Neural cell (in vitro differentiated cells): ENCODE measurements around the gene AMY2B. TPM values are rescaled to one million over a fixed set of nuclear protein-coding genes. Genes with fewer than 3 reads are reported as not detected.
"Not testable (repeated sequence)": the region's sequence is repeated elsewhere in the genome, so short reads cannot be mapped to it uniquely, and the experiment has no call there.

Source experiments
- H2AFZ ChIP-seq: fragments of 200-600, 300-800 bp; sonication (generic), shearing (Covaris generic); 2 replicates; pipeline ENCODE4 v1.6.0; 2014; ENCODE audit warnings: low read depth, mild to moderate bottlenecking, antibody characterized with exemption, low read length, moderate library complexity
- H3F3A ChIP-seq: fragments of 200-600 bp; shearing (Covaris generic); 2 replicates; pipeline ENCODE4 v1.6.1; 2016; ENCODE audit warnings: mild to moderate bottlenecking, moderate library complexity, mixed read lengths, antibody characterized with exemption, low read length; ENCODE audit not compliant: insufficient read depth, poor library complexity, severe bottlenecking
- H3K27ac ChIP-seq: fragments of 200-600, 300-800 bp; sonication (generic), shearing (Covaris generic); 2 replicates; pipeline ENCODE4 v1.5.1; 2014; ENCODE audit warnings: mild to moderate bottlenecking, low read length, moderate library complexity
- H3K27me3 ChIP-seq: fragments of 300-800, 200-600 bp; sonication (generic), shearing (Covaris generic); 2 replicates; pipeline ENCODE4 v1.6.0; 2014; ENCODE audit warnings: mild to moderate bottlenecking, low read depth, low read length, moderate library complexity; ENCODE audit not compliant: insufficient read depth
- H3K36me3 ChIP-seq: fragments of 300-800, 200-600 bp; sonication (generic), shearing (Covaris generic); 2 replicates; pipeline ENCODE4 v1.5.1; 2014; ENCODE audit warnings: mild to moderate bottlenecking, antibody characterized with exemption, low read length, moderate library complexity; ENCODE audit not compliant: insufficient read depth
- H3K4me2 ChIP-seq: fragments of 300-800, 200-600 bp; sonication (generic), shearing (Covaris generic); 2 replicates; pipeline ENCODE4 v1.6.0; 2014; ENCODE audit warnings: mild to moderate bottlenecking, low read length
- H3K4me3 ChIP-seq: fragments of 300-800, 200-600 bp; sonication (generic), shearing (Covaris generic); 2 replicates; pipeline ENCODE4 v1.5.1; 2014; ENCODE audit warnings: mild to moderate bottlenecking, low read length, moderate library complexity
- H3K79me2 ChIP-seq: fragments of 200-600 bp; shearing (Covaris generic); replicated peaks from 2 replicates; pipeline ENCODE4 v1.6.0; 2014; ENCODE audit warnings: mild to moderate bottlenecking, low read length, moderate library complexity; ENCODE audit not compliant: insufficient read depth
- H3K9ac ChIP-seq: fragments of 300-800, 200-600 bp; sonication (generic), shearing (Covaris generic); 2 replicates; pipeline ENCODE4 v1.6.1; 2016; ENCODE audit warnings: mild to moderate bottlenecking, low read length, mixed read lengths
- H3K9me2 ChIP-seq: fragments of 200-600 bp; shearing (Covaris generic); 2 replicates; pipeline ENCODE4 v1.6.1; 2016; ENCODE audit warnings: mild to moderate bottlenecking, low read length, mixed read lengths; ENCODE audit not compliant: insufficient read depth
- H3K9me3 ChIP-seq: fragments of 200-600, 300-800 bp; sonication (generic), shearing (Covaris generic); 2 replicates; pipeline ENCODE4 v1.6.1; 2016; ENCODE audit warnings: mild to moderate bottlenecking, mixed run types, low read length, moderate library complexity, mixed read lengths
- H4K20me1 ChIP-seq: fragments of 200-600 bp; shearing (Covaris generic); 2 replicates; pipeline ENCODE4 v1.6.1; 2016; ENCODE audit warnings: mild to moderate bottlenecking, mixed run types; ENCODE audit not compliant: insufficient read depth
- EP300 ChIP-seq: fragments of 450-650 bp; conservative IDR thresholded peaks from 2 replicates; pipeline ENCODE4 v1.6.1; 2014; ENCODE audit warnings: antibody characterized with exemption, mild to moderate bottlenecking, moderate library complexity; ENCODE audit not compliant: poor library complexity, severe bottlenecking
- EZH2 ChIP-seq: fragments of 200-600, 300-800 bp; shearing (Covaris generic), sonication (generic); IDR thresholded peaks from 2 replicates; pipeline ENCODE4 v1.6.1; 2014; ENCODE audit warnings: antibody characterized with exemption, low read length, borderline replicate concordance, mild to moderate bottlenecking; ENCODE audit not compliant: insufficient read depth, poor library complexity, severe bottlenecking
- MXI1 ChIP-seq: fragments of 450-650 bp; conservative IDR thresholded peaks from 2 replicates; pipeline ENCODE4 v1.6.1; 2014; ENCODE audit warnings: antibody characterized with exemption, mild to moderate bottlenecking; ENCODE audit not compliant: poor library complexity, severe bottlenecking
- POLR2AphosphoS5 ChIP-seq: IDR thresholded peaks from 2 replicates; pipeline ENCODE4 v1.6.1; 2012
- RAD21 ChIP-seq: fragments of 450-650 bp; conservative IDR thresholded peaks from 2 replicates; pipeline ENCODE4 v1.6.1; 2014; ENCODE audit warnings: antibody characterized with exemption, mild to moderate bottlenecking, moderate library complexity
- SMC3 ChIP-seq: fragments of 450-650 bp; conservative IDR thresholded peaks from 2 replicates; pipeline ENCODE4 v1.6.1; 2014; ENCODE audit warnings: antibody characterized with exemption, mild to moderate bottlenecking, moderate library complexity; ENCODE audit not compliant: poor library complexity
- TAF1 ChIP-seq: IDR thresholded peaks from 2 replicates; pipeline ENCODE4 v1.6.1; 2012; ENCODE audit warnings: low read depth
- polyA plus RNA-seq: library from polyadenylated mRNA; depleted of rRNA; stranded (reverse); fragments of >200 nt; gene quantifications from 2 replicates; pipeline ENCODE4 v1.2.3, GENCODE V29; 2014
- TF ChIP-seq, protein P1 (sequence below): IDR thresholded peaks from 2 replicates; pipeline ENCODE4 v1.6.1; 2012; ENCODE audit warnings: borderline replicate concordance
- TF ChIP-seq, protein P2 (sequence below): fragments of 450-650 bp; IDR thresholded peaks from 2 replicates; pipeline ENCODE4 v1.5.1; 2014; ENCODE audit warnings: antibody characterized with exemption, mild to moderate bottlenecking, moderate library complexity; ENCODE audit not compliant: poor library complexity, severe bottlenecking

Gene AMY2B
- polyA plus RNA-seq, 1 donor from 2014 or later: 48.1 TPM

DNA sequence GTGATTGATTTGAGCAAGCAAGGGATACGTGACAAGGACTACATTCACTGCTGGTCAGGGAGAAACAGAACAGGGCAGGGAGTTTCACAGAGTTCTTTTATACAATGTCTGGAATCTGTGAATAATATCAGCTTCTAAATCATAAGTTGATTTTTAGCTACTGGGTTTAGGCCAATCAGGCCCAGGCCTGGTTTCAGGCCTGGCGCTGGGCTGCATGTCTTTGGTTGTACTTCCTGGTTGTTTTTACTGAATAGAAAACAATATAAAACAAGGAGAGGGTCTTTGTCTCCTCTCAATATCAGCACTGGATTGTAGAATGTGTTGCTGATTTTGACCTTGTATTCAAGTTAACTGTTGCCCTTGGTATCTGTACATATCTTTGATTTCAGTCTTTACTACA, 45.0 kb downstream of the AMY2B start:
- no peaks in the 10 kb centered on the region for H3K9me3 ChIP-seq
- H3K4me2 ChIP-seq: no peak overlapping the region
- no peak overlapping the region for H3K9ac ChIP-seq
- no peak overlapping the region for H2AFZ ChIP-seq
- H3K27me3 ChIP-seq: no peaks in the 10 kb centered on the region
- H3K9me2 ChIP-seq: no peaks in the 10 kb centered on the region
- no peaks in the 10 kb centered on the region for H4K20me1 ChIP-seq
- H3K36me3 ChIP-seq: no peaks in the 10 kb centered on the region
- H3F3A ChIP-seq: no peaks in the 10 kb centered on the region
- TF ChIP-seq TAF1: no peak
- TF ChIP-seq, protein P1, sequence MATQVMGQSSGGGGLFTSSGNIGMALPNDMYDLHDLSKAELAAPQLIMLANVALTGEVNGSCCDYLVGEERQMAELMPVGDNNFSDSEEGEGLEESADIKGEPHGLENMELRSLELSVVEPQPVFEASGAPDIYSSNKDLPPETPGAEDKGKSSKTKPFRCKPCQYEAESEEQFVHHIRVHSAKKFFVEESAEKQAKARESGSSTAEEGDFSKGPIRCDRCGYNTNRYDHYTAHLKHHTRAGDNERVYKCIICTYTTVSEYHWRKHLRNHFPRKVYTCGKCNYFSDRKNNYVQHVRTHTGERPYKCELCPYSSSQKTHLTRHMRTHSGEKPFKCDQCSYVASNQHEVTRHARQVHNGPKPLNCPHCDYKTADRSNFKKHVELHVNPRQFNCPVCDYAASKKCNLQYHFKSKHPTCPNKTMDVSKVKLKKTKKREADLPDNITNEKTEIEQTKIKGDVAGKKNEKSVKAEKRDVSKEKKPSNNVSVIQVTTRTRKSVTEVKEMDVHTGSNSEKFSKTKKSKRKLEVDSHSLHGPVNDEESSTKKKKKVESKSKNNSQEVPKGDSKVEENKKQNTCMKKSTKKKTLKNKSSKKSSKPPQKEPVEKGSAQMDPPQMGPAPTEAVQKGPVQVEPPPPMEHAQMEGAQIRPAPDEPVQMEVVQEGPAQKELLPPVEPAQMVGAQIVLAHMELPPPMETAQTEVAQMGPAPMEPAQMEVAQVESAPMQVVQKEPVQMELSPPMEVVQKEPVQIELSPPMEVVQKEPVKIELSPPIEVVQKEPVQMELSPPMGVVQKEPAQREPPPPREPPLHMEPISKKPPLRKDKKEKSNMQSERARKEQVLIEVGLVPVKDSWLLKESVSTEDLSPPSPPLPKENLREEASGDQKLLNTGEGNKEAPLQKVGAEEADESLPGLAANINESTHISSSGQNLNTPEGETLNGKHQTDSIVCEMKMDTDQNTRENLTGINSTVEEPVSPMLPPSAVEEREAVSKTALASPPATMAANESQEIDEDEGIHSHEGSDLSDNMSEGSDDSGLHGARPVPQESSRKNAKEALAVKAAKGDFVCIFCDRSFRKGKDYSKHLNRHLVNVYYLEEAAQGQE: no peak
- TF ChIP-seq, protein P2, sequence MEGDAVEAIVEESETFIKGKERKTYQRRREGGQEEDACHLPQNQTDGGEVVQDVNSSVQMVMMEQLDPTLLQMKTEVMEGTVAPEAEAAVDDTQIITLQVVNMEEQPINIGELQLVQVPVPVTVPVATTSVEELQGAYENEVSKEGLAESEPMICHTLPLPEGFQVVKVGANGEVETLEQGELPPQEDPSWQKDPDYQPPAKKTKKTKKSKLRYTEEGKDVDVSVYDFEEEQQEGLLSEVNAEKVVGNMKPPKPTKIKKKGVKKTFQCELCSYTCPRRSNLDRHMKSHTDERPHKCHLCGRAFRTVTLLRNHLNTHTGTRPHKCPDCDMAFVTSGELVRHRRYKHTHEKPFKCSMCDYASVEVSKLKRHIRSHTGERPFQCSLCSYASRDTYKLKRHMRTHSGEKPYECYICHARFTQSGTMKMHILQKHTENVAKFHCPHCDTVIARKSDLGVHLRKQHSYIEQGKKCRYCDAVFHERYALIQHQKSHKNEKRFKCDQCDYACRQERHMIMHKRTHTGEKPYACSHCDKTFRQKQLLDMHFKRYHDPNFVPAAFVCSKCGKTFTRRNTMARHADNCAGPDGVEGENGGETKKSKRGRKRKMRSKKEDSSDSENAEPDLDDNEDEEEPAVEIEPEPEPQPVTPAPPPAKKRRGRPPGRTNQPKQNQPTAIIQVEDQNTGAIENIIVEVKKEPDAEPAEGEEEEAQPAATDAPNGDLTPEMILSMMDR: no peak
- no peak for TF ChIP-seq EP300
- TF ChIP-seq SMC3: no peak
- no peak for TF ChIP-seq RAD21
- no peak for TF ChIP-seq POLR2AphosphoS5
- TF ChIP-seq MXI1: no peak
- no peak for TF ChIP-seq EZH2
- H3K4me3 ChIP-seq: no peak overlapping the region
- H3K27ac ChIP-seq: no peak overlapping the region
- no peaks in the 10 kb centered on the region for H3K79me2 ChIP-seq

DNA sequence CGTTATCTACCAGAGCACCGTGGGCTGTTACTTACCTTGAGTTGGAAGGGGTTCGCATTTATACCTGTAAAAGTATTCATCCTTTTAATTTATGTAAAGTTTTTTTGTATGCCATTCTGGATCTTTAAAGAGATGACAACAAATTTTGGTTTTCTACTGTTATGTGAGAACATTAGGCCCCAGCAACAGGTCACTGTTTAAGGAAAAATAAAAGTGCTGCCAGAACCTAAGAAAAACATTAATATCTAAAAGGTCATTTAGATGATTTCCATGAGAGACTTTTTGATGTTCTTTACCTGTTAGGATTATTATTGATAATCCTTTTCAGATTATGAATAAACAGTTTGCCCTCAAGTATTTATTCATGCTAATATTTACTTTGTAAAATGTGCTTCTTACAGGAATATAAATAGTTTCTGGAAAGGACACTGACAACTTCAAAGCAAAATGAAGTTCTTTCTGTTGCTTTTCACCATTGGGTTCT, 45.6 kb downstream of the AMY2B start, which contains the start of gene AMY2A:
AMY2A (plus strand) TSS at position 434 of the 484 bp plus-strand sequence; CDS start at position 448, 14 bp downstream.
- not testable (repeated sequence) for H3F3A ChIP-seq, H3K9me2 ChIP-seq, H3K36me3 ChIP-seq, H3K27ac ChIP-seq, H3K9ac ChIP-seq, H3K4me3 ChIP-seq, H3K27me3 ChIP-seq, H4K20me1 ChIP-seq, H3K4me2 ChIP-seq, H2AFZ ChIP-seq, H3K79me2 ChIP-seq, H3K9me3 ChIP-seq

DNA sequence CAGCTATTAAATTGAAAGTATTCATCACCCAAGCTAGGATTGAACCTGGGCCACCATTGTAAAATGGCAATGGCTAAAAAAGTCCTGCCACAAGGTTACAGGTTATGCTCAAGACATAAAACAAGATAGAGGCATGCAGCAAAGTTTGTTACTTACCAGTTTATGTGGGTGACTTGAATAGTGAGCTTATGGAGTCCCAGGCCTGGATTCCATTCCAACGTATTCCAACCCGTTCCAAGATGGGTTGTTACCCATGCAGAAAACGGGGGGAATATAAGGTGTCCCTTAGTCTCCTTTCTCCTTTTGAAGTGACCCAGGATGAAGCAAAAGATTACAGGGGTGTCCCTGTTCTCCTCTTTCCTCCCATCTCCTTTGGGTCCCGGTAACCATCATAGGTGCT, 56.0 kb downstream of the AMY2B start:
- H3K27ac ChIP-seq, H3K79me2 ChIP-seq, H2AFZ ChIP-seq, H3K4me2 ChIP-seq, H3K36me3 ChIP-seq, H3K9me3 ChIP-seq, H3F3A ChIP-seq, H4K20me1 ChIP-seq, H3K27me3 ChIP-seq, H3K4me3 ChIP-seq, H3K9me2 ChIP-seq, H3K9ac ChIP-seq: not testable (repeated sequence)

Other genes with a start within 250 kb of the AMY2B start
- gene RNPC3, start 45.9 kb upstream of the AMY2B start, polyA plus RNA-seq: 49.8 and 61.0 TPM in 2 replicates
- gene AMY2A, start 45.8 kb downstream of the AMY2B start, polyA plus RNA-seq: 1.3 TPM in 1 of 2 replicates, not detected in the other
- not detected in 2 replicates for gene AMY1A, start 84.2 kb downstream of the AMY2B start, polyA plus RNA-seq
- not detected in 2 replicates for gene AMY1B, start 124.6 kb downstream of the AMY2B start, polyA plus RNA-seq
- gene AMY1C, start 178.3 kb downstream of the AMY2B start, polyA plus RNA-seq: not detected in 2 replicates